AG04450 (cell line): ENCODE results near the gene MTHFSD. TPM values are rescaled to one million over a fixed set of nuclear protein-coding genes. Genes with fewer than 3 reads are reported as not detected.

ENCODE experiments used
- CTCF ChIA-PET: fragments of 300-600, 350-600 bp; formaldehyde crosslinking; extraction: SDS; loops from one replicate; lab custom pipeline; 2022; ENCODE audit warnings: antibody characterized with exemption, inconsistent platforms; lab: Charles Lee
- POLR2A ChIA-PET: fragments of 350-600 bp; formaldehyde crosslinking; extraction: SDS; loops from one replicate; lab custom pipeline; 2021; ENCODE audit warnings: antibody characterized with exemption, inconsistent platforms; lab: Yijun Ruan, JAX
- DNase-seq: peaks from one replicate; pipeline ENCODE4 v3.0.0-alpha.2; 2011; ENCODE audit warnings: low read depth, low spot score
- H3K27ac ChIP-seq: one replicate; pipeline ENCODE4 v1.5.1; 2012; ENCODE audit warnings: low read depth, low read length, control low read depth
- H3K27me3 ChIP-seq: one replicate; pipeline ENCODE4 v1.6.0; 2012; ENCODE audit warnings: low read length; ENCODE audit not compliant: control insufficient read depth, insufficient read depth
- H3K4me3 ChIP-seq: 2 replicates; pipeline ENCODE4 v1.5.1; 2011; ENCODE audit warnings: mild to moderate bottlenecking, low read depth, low read length, control low read depth
- H3K9me3 ChIP-seq: 2 replicates; pipeline ENCODE4 v1.5.1; 2012; ENCODE audit warnings: low read length; ENCODE audit not compliant: control insufficient read depth, insufficient read depth
- polyA plus RNA-seq: library from polyadenylated mRNA; depleted of rRNA; stranded (reverse); fragments of >200 nt; gene quantifications from 2 replicates; pipeline ENCODE4 v1.2.3, GENCODE V29; 2011
- TF ChIP-seq, protein P1 (sequence below): IDR thresholded peaks from 2 replicates; pipeline ENCODE4 v1.5.1; 2011; ENCODE audit warnings: low read depth, low read length, control low read depth, inconsistent platforms

Gene MTHFSD
- polyA plus RNA-seq, 1 experiment: 16.7 TPM

DNA sequence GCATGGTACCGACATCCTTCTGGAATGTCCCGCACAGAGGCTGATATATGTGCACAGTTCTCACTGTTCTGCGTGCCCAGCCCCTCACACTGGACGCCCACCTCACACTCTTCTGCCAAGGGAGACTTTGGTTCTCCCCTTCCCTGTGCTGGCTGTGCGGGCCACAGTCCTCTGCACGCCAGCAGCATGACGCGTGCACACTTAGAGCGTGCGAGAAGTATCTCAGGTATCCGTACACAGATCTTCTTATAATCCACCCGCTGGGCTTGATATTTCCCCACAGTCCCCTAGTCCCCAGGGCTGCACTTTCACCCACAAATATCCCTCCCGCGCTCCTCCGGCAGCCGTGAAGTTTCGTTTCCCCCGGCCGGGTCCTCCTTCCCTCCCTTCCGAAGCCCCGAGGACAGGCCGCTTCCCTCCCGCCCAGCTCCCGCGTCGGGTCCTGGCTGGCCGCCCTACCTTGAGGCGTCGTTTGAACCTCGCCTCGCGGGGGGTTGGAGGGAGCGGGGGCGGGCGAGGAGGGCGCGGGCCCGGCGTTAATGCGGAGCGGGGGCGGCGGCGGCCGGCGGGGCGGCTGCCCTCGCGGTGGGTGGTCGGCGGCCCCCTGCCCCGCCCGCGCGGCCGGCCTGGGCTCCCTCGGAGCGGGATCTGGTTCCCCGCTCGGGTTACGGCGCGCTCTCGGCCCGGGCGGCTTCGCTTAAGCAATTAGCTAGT is 49.7 kb downstream of the MTHFSD start:
- TF ChIP-seq, protein P1, sequence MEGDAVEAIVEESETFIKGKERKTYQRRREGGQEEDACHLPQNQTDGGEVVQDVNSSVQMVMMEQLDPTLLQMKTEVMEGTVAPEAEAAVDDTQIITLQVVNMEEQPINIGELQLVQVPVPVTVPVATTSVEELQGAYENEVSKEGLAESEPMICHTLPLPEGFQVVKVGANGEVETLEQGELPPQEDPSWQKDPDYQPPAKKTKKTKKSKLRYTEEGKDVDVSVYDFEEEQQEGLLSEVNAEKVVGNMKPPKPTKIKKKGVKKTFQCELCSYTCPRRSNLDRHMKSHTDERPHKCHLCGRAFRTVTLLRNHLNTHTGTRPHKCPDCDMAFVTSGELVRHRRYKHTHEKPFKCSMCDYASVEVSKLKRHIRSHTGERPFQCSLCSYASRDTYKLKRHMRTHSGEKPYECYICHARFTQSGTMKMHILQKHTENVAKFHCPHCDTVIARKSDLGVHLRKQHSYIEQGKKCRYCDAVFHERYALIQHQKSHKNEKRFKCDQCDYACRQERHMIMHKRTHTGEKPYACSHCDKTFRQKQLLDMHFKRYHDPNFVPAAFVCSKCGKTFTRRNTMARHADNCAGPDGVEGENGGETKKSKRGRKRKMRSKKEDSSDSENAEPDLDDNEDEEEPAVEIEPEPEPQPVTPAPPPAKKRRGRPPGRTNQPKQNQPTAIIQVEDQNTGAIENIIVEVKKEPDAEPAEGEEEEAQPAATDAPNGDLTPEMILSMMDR: no peak
- H3K9me3 ChIP-seq: peaks cover 5% of the 10 kb centered on the region; the same call in 1 of the 2 replicates
- POLR2A ChIA-PET: interaction anchor here (1.2 to 1.8 kb wide), 2 partner anchors 12 to 27 kb away, joined by 3 to 5 read pairs; no protein-coding TSS in a partner anchor
- peak overlapping the region; percentile 95 for H3K4me3 ChIP-seq
- CTCF ChIA-PET: interaction anchor here (0.8 to 1.2 kb wide), 2 partner anchors 12 to 684 kb away, joined by 3 to 6 read pairs; no protein-coding TSS in a partner anchor
- DNase-seq: no peak
- peak overlapping the region; percentile 97 for H3K27ac ChIP-seq
- no peaks in the 10 kb centered on the region for H3K27me3 ChIP-seq

DNA sequence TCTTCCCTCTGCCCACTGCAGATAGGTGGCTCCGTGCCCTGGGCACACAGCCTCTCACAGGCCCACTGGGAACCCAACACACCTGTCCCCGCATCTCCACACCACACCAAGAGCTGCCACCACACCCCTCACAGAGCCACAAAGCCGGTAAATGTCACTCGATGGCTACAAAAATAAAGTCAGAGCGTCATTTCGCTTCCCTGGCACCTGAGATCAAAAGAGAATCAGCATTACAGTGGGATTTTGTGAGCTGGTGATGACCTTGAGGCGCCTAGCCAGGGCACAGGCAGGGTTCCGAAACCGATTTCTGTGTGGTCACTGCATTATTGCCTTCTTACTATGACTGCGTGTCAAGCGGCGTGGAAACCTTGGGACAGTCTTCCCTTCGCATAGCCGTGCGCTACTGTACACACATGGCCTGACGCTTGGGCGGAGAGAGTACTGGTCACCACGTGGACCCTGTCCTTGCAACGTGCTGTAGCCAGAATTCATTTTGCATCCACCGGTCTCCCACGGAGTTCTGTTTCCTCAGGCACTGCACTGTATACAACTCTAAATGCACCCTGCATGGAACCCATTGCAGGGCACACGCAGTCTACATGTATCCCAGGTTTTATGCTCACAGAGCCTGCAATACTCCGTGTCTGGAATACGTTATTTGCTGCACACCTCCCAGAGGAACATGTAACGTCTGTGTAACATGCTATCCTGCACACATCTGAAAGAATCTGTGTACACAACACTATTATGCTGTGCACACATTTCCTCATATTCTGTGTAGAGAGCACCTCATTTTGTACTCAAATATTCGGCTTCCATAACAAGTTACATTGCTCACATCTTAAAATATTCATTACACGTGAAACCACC is 50.5 kb downstream of the MTHFSD start:
- Histone ChIP-seq H3K9me3 (peaks cover 5% of the 10 kb centered on the region; the same call in 1 of the 2 replicates), H3K4me3 (peak overlapping the region; percentile 95), H3K27ac (no peak overlapping the region), H3K27me3 (no peaks in the 10 kb centered on the region)
- ChIA-PET CTCF (no interaction called here), POLR2A (interaction anchor here (0.7 kb wide), 1 partner anchor 11 kb away, joined by 6 read pairs; no protein-coding TSS in a partner anchor)
- no peak for DNase-seq
- TF ChIP-seq, protein P1: no peak

DNA sequence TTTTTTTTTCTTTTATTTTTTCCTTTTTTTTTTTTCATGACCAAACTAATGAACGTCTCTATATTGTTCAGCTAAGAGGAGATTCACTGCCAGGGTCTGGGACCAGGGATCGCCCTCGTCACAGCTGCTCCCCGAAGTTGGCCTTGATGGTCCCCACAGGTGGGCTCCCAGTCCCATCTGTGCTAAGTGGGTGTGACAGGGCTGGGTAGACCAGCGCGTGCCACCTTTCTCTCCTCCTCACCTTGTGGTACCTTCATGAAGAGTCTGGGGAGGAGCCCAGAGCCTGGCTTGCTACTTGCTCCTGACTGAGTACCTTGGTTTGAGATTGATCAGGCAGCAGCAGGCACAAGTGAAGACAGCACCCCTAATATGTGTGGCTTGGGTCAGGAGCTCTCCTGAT is 51.2 kb downstream of the MTHFSD start:
- Histone ChIP-seq H3K4me3 (peak overlapping the region; percentile 95), H3K27me3 (no peaks in the 10 kb centered on the region), H3K9me3 (peaks cover 5% of the 10 kb centered on the region; the same call in 1 of the 2 replicates), H3K27ac (no peak overlapping the region)
- CTCF ChIA-PET: interaction anchor here (0.7 kb wide), 1 partner anchor 294 kb away, joined by 4 read pairs; no protein-coding TSS in a partner anchor
- DNase-seq: no peak
- TF ChIP-seq, protein P1: no peak
- POLR2A ChIA-PET: interaction anchor here (0.7 to 0.8 kb wide), 2 partner anchors 11 to 15 kb away, joined by 3 to 6 read pairs; no protein-coding TSS in a partner anchor

DNA sequence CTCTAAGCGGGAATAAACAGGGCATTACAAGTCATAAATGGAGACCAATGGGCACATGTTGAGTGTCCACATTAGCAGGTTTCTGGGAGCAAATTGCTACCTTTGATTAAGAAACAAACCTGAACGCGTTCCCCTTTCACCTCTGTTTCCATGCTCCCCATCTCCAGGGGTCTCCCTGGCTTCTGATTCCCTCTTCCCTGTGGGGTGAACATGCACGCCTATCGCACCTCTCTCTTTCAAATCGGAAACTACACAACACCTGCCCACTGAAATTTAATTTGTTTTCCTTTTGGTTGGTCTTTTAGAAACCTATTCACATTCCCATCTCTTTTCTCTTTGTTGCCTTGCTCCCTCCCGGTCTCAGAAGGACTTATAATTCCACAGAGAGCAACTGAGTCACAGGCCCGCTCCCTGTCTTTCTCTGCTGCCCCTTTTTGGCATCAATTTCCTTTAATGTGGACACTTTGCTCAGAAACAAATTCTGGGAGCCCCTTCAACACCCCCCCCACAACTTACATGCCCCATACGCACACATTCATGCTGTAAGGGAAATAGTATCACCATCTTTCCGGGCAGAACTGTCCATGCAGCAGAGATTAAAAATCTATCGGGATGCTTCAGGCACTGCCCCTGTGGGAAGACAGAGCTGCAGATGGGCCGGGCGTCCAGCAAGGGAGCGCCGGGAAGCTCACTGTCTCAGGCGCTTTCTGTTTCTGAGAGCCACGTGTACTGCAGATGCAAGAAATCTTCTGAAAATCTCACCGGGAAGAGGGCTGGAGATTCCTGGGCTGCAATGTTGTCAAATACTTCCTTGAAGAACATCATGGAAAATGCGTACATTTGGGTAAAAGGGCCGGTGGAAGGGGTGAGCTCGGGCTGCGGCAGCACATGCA is 51.9 kb downstream of the MTHFSD start:
- Histone ChIP-seq H3K9me3 (peaks cover 9% of the 10 kb centered on the region; the same call in 1 of the 2 replicates), H3K27ac (no peak overlapping the region), H3K27me3 (no peaks in the 10 kb centered on the region), H3K4me3 (peak overlapping the region; percentile 35)
- TF ChIP-seq, protein P1: no peak
- POLR2A ChIA-PET: interaction anchor here (0.7 to 0.8 kb wide), 2 partner anchors 10 to 16 kb away, joined by 3 to 6 read pairs; no protein-coding TSS in a partner anchor
- no peak for DNase-seq
- CTCF ChIA-PET: interaction anchor here (0.7 kb wide), 1 partner anchor 294 kb away, joined by 4 read pairs; no protein-coding TSS in a partner anchor
